ENCODE results near the gene KIAA1671.

KIAA1671 gene

DNA sequence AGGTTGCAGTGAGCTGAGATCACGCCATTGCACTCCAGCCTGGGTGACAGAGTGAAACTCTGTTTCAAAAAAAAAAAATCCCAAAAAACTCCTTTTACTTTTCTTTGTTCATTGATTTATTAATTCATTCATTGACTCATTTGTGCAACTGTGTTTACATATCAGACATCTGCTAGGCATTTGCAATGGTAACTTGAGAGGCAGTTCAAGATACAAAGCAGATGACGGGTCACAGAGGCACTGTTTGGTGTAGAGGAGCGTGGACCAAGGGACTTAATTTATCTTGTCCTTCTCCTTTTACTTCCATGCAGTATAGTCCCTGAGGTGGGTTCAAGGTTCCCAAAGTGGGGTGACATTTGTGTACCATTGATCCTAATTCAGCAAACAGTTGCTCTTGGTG lies 71.4 kb downstream of the KIAA1671 start:
- H3K9me2 ChIP-seq (ENCODE audit: low read depth, low read length), result no peaks in the 10 kb centered on the region

GRCh38 chr22:25024895-25025294 lies 72.4 kb downstream of the KIAA1671 start:
- H3K9me3 ChIP-seq (ENCODE audit: low read length), result no peaks in the 10 kb centered on the region
- no peak overlapping the region for H3K27ac ChIP-seq (ENCODE audit: low read depth, low read length, poor library complexity, severe bottlenecking)
- TF ChIP-seq CTCF (IDR thresholded peaks at IDR 0.05; ENCODE audit: low read length) (no peak), EZH2 (IDR thresholded peaks at IDR 0.05; ENCODE audit: borderline replicate concordance, low read length) (no peak)
- no peak overlapping the region for H3K9ac ChIP-seq (ENCODE audit: low read length)
- H3K27me3 ChIP-seq (ENCODE audit: insufficient read depth, low read length), result 0 out of 2 replicates have a peak, but pooled peaks cover 7% of the 10 kb centered on the region
- H3F3A ChIP-seq (ENCODE audit: insufficient read depth, low read length), result no peaks in the 10 kb centered on the region
- no peak overlapping the region for H3K4me2 ChIP-seq (ENCODE audit: low read length)
- H3K36me3 ChIP-seq (ENCODE audit: insufficient read depth, low read length), result no peaks in the 10 kb centered on the region
- no peak overlapping the region for H2AFZ ChIP-seq (ENCODE audit: low read length)
- no peaks in the 10 kb centered on the region for H3K4me1 ChIP-seq (ENCODE audit: insufficient read depth, low read length, severe bottlenecking)
- H3K79me2 ChIP-seq (ENCODE audit: insufficient read depth, low read length), result no peaks in the 10 kb centered on the region
- H3K9me2 ChIP-seq (ENCODE audit: low read depth, low read length), result no peaks in the 10 kb centered on the region
- no peaks in the 10 kb centered on the region for H4K20me1 ChIP-seq (ENCODE audit: insufficient read depth, low read length)
- no peak overlapping the region for H3K4me3 ChIP-seq (ENCODE audit: low read depth, low read length, poor library complexity, severe bottlenecking)

More for the DNA sequence above, 71.4 kb downstream of the KIAA1671 start:
- Histone ChIP-seq H3F3A (ENCODE audit: insufficient read depth, low read length) (no peaks in the 10 kb centered on the region), H3K9me3 (ENCODE audit: low read length) (no peaks in the 10 kb centered on the region), H4K20me1 (ENCODE audit: insufficient read depth, low read length) (no peaks in the 10 kb centered on the region), H2AFZ (ENCODE audit: low read length) (no peak overlapping the region), H3K4me2 (ENCODE audit: low read length) (no peak overlapping the region), H3K4me1 (ENCODE audit: insufficient read depth, low read length, severe bottlenecking) (no peaks in the 10 kb centered on the region), H3K27me3 (ENCODE audit: insufficient read depth, low read length) (0 out of 2 replicates have a peak, but pooled peaks cover 7% of the 10 kb centered on the region), H3K4me3 (ENCODE audit: low read depth, low read length, poor library complexity, severe bottlenecking) (no peak overlapping the region), H3K36me3 (ENCODE audit: insufficient read depth, low read length) (no peaks in the 10 kb centered on the region), H3K27ac (ENCODE audit: low read depth, low read length, poor library complexity, severe bottlenecking) (no peak overlapping the region), H3K9ac (ENCODE audit: low read length) (no peak overlapping the region), H3K79me2 (ENCODE audit: insufficient read depth, low read length) (no peaks in the 10 kb centered on the region)
- TF ChIP-seq CTCF (IDR thresholded peaks at IDR 0.05; ENCODE audit: low read length) (no peak), EZH2 (IDR thresholded peaks at IDR 0.05; ENCODE audit: borderline replicate concordance, low read length) (no peak)

- no peaks in the 10 kb centered on the region for H3K9me2 ChIP-seq (ENCODE audit: low read depth, low read length)
- H3K4me3 ChIP-seq (ENCODE audit: low read depth, low read length, poor library complexity, severe bottlenecking), result no peak overlapping the region
- no peaks in the 10 kb centered on the region for H3K9me3 ChIP-seq (ENCODE audit: low read length)
- no peaks in the 10 kb centered on the region for H3K4me1 ChIP-seq (ENCODE audit: insufficient read depth, low read length, severe bottlenecking)
- TF ChIP-seq CTCF (IDR thresholded peaks at IDR 0.05; ENCODE audit: low read length), result no peak
- no peak for TF ChIP-seq EZH2 (IDR thresholded peaks at IDR 0.05; ENCODE audit: borderline replicate concordance, low read length)
- no peak overlapping the region for H3K9ac ChIP-seq (ENCODE audit: low read length)
- no peaks in the 10 kb centered on the region for H4K20me1 ChIP-seq (ENCODE audit: insufficient read depth, low read length)
- H3K79me2 ChIP-seq (ENCODE audit: insufficient read depth, low read length), result no peaks in the 10 kb centered on the region
- H3K36me3 ChIP-seq (ENCODE audit: insufficient read depth, low read length), result no peaks in the 10 kb centered on the region
- 0 out of 2 replicates have a peak, but pooled peaks cover 7% of the 10 kb centered on the region for H3K27me3 ChIP-seq (ENCODE audit: insufficient read depth, low read length)
- H3F3A ChIP-seq (ENCODE audit: insufficient read depth, low read length), result no peaks in the 10 kb centered on the region
- no peak overlapping the region for H3K27ac ChIP-seq (ENCODE audit: low read depth, low read length, poor library complexity, severe bottlenecking)
- H2AFZ ChIP-seq (ENCODE audit: low read length), result no peak overlapping the region
- H3K4me2 ChIP-seq (ENCODE audit: low read length), result no peak overlapping the region
Observed at GRCh38 chr22:25025491-25026400, 73.2 kb downstream of the KIAA1671 start.
